Right kidney (tissue), 9 donors: ENCODE measurements around the gene PTAFR.

Experiments used
- DNase-seq: peaks from one replicate; pipeline ENCODE4 v3.0.0-alpha.2; 2016
- long read RNA-seq, 8 donors: transcript quantifications; one replicate each; lab custom pipeline, GENCODE V29; 2026

Gene PTAFR, protein sequence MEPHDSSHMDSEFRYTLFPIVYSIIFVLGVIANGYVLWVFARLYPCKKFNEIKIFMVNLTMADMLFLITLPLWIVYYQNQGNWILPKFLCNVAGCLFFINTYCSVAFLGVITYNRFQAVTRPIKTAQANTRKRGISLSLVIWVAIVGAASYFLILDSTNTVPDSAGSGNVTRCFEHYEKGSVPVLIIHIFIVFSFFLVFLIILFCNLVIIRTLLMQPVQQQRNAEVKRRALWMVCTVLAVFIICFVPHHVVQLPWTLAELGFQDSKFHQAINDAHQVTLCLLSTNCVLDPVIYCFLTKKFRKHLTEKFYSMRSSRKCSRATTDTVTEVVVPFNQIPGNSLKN
- long read RNA-seq, donor 1 = 0 reads
- long read RNA-seq, donor 2, full-length matches to known transcripts = 1 of 1 reads
- long read RNA-seq, donor 2, partial matches to known transcripts = 0 of 1 reads
- long read RNA-seq, donor 2, other reads (novel, unspliced or antisense) = 0 of 1 reads
- long read RNA-seq, donor 3 = 0 reads
- long read RNA-seq, donor 4, full-length matches to known transcripts = 2 of 2 reads
- long read RNA-seq, donor 4, partial matches to known transcripts = 0 of 2 reads
- long read RNA-seq, donor 4, other reads (novel, unspliced or antisense) = 0 of 2 reads
- long read RNA-seq, donor 5, full-length matches to known transcripts = 1 of 1 reads
- long read RNA-seq, donor 5, partial matches to known transcripts = 0 of 1 reads
- long read RNA-seq, donor 5, other reads (novel, unspliced or antisense) = 0 of 1 reads
- long read RNA-seq, donor 6, full-length matches to known transcripts = 3 of 3 reads
- long read RNA-seq, donor 6, partial matches to known transcripts = 0 of 3 reads
- long read RNA-seq, donor 6, other reads (novel, unspliced or antisense) = 0 of 3 reads
- long read RNA-seq, donor 7, full-length matches to known transcripts = 2 of 2 reads
- long read RNA-seq, donor 7, partial matches to known transcripts = 0 of 2 reads
- long read RNA-seq, donor 7, other reads (novel, unspliced or antisense) = 0 of 2 reads
- long read RNA-seq, donor 8, full-length matches to known transcripts = 3 of 3 reads
- long read RNA-seq, donor 8, partial matches to known transcripts = 0 of 3 reads
- long read RNA-seq, donor 8, other reads (novel, unspliced or antisense) = 0 of 3 reads

DNA sequence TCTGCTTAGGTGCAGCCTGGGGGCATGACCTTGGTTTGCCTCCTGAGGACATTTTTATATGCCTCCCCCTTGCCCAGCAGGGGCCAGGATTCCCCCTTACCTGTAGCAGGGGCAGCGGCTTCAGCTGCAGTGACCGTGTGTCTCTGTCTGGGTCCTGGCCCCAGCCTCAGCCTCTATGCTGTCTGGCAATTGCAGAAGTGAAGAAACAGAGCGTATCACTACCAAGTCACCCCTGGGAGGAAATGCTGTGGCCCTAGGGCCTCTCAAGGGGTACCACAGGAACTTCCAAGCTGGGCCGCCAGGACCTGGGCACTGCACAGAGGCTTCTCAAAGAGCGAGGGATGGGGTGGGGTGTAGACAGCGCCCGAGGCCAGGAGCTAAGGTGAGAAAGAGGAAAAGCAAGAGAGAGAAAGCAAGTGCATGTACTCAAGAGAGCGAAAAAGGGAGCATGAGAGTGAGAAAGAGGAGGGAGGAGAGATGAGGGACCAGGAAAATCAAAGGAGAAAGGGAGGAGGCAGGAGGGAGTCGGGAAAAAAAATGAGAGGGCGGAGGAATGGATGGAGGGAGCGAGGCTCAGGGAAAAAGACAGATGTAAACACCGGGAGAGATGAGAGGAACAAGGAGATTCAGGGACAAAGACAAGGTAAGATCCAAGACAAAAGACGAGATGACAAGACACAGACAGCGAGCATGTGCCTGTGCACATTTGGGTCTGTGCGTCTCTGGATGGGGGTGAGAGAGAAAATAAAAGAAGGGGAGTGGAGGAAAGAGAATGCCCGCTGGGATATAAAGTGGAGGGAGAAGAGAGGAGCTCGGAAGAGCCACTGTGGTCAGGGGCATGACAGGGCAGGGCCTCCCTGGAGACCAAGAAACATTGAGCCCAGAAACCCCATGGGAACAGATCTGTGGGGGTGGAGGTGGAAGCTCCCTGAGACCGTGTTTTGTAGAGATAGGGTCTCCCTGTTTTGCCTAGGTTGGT is at the start of gene PTAFR:
TSS of gene PTAFR (minus strand) at position 199 of the 979 bp plus-strand sequence. CDS start 25,669 bp downstream, outside the sequence.
- DNase-seq = no peak

DNA sequence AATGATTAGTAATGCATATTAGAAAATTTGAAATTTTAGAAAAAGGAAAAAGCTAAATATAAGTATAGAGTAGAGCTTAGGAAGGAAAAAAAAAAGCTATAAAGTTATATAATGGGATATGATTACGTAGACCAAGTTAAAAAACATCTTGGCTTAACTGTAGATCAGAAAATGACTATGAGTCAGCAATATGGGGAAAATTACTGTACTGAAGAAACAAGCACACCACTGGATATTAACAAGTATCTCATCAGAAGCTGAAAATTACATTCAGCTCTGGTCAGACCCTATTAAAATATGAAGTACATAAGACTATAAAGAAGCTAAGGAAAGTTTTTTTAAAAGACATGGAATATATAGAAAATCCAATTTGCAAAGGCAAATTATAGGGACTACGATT is 36.8 kb upstream of the PTAFR start:
- DNase-seq = no peak

DNA sequence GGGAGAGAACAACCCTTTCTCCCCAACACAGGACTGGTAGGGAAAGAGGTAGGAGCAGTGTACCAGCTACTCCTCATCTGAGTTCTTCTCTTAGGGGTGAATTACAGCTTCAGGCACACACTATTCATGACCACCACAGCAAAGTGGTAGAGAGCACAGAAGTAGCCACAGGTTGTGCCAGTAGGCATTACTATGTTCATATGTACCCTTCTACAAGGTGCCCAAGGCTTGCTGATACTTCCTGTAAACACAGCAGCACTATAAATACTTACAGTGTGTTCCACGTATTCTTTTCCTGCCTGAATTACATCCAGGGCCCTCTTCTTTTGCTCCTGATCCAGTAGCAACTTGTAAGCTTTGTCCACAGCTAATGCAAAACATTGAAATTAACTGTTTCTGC is 33.2 kb upstream of the PTAFR start:
- no peak for DNase-seq

DNA sequence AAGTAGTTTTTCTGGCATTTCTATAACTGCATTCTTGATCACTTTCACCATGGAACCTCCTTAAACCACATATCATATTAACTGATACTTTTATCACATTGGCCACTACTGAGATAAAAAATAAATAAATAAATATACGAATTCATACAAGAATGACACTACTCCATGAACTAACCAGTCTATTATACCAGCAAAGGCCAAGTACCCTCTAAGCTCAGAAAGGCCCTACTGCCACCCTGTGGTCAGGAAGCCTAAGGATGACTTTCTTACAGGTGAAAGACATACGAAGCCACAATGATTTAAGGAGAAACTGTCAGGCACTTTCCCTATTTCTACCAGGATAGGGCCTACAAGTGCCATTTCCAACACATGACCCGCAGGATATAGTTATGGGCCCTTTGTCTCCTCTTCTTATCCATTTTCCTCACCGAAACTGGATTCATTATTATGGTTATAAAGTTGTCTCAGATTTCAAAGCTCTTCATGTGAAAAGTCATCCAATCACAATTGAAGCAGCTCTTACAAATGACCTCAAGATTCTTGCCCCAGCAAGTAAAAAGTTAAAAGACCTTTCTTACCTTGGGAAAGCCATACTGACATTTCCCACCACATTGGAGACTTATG is 32.4 kb upstream of the PTAFR start:
- DNase-seq = peak; percentile 11

DNA sequence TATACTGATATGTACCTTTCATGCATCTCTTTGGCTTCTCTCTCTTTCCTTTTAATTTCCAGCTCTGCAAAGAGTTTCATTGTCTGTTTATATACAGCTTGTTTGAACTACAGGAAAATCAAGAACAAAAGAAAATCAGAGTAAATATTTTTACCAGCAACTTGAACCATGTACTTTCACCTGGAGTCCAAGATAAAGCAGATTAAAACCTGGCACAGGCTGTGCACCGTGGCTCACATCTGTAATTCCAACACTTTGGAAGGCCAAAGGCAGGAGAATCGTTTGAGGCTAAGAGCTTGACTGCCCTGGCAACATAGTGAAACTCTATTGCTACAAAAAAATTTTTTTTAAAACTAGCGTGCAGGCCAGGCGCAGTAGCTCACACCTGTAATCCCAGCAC is 28.8 kb upstream of the PTAFR start:
- DNase-seq = no peak

DNA sequence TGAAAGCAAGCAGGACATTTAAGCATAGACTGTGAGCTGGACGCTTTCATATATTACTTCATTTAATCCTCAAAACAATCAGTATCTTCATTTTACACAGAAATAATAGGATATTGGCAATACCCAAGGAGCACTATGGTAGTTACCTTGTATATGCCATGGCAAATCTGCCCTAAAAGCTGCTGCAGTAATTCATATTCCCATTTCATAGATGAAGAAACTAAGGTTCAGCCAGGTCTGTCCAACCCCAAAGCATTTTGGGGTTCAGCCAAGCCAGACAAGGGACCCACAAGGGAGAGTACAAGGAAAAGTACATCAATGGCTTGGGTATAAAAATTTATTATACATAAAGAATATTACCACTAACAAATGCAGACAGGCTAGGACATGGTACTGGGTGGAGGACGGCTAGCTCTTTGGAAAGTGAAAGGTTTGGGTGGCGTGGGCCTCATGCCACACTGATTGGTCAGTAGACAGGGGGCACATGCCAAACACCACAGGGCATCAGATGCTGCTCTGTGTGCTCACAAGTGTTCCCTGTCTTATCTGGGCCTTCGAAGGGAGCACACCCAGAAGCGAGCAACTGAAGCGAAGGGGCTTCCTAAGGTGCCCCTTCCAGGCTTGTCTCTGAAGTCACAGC is 23.9 kb upstream of the PTAFR start:
- no peak for DNase-seq

DNA sequence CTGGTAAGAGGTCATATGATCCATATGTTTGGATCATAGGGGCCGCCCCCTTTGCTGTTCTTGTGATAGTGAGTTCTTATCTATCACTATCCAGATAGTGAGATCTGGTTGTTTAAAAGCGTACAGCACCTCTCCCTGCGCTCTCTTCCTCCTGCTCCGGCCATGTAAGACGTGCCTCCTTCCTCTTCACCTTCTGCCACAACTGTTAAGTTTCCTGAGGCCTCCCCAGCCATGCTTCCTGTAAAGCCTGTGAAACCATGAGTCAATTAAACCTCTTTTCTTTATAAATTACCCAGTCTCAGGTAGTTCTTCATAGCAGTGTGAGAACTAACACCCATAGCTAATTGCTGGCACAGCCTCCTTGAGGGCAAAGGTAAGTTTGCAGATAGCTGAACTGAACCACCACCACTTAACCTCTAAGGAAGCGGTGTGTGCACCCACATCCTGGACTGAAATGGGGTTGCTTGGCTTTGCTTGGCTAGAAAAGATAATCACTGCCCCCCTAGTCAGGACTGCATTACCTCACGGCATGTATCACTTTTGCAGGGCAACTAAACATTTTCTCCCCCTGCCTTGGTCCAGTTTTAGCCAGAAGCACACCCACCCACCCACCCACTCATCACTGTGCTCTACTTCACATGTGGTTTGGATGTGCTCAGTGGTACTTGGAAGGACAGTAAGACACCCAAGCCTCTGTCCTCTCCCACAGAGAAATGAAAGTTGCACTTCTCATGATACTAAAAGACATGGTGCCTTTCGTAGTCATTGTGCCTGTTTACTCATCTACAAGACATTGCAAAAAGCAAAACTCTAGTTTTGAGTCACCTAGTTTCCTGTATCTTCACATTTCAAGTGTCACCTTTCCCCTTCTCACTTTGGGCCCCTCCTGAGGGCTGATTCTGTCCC is 23.1 kb upstream of the PTAFR start:
- DNase-seq = no peak

DNA sequence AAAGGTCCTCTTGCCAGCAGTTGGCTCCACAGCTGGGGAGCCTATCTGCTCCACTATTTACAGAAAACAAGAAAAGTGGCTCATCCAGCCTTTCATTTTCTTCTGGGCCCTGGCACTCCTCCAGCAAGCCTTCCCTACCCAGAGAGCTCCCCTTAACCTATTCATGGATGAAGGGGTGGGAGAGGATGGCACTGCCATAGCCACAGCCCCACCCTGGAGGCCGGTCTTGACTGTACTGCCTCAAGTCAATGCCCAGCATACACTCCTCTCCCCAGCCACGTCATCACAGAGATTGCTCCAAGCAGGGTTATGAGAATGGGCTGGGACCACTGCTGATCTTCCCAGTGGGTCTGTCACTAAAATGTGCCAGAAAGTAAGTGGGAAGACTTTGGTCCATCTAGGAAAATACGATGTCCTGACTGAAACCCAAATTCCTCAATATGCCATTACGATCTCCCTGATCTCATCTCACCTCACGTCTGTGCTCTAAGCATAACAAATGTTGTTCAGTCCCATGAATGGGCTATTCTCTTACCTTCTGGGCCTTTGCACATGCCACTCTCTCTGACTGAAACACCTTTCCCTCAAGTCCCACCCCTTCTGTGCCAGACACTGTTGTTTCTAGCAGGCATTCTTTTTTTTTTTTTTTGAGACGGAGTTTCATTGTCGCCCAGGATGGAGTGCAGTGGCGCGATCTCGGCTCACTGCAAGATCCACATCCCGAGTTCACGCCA is 21.4 kb upstream of the PTAFR start:
- DNase-seq = no peak

DNA sequence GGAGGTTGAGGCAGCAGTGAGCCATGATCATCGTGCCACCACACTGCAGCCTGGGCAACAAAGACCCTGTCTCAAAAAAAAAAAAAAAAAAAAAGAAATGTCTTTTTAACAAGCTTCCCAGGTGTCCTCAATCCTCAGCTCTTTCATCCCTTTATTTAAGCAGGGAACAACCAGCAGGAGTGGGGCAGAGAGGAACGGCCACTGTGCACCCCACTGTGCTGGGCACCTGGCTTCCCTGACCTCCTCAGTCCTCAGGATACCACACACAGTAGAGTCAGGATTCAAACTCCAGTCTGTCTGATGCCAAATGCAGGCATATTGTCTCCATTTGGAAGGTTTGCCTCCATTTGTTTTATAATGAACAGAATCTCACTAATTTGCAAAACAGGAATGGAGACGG is 19.8 kb upstream of the PTAFR start:
- DNase-seq = no peak

DNA sequence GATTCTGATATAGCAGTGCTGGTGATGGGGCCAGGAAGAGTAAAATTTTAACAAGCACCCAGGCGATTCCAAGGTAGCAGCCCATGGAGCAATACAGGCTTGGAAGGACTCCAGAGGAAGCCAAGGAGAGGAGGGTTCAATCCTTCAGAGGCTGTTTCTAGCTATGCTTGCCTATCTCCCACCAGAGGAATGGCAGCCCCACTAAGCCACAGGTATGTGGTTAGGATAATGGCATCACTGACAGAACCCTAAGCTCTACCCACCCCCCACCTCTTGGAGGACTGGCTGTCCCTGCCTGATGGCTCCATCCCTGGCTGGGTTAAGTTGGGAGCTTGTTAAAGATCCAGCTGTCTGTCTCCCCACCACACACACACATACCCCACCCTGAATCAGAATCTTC is 19.3 kb upstream of the PTAFR start:
- DNase-seq = no peak

DNA sequence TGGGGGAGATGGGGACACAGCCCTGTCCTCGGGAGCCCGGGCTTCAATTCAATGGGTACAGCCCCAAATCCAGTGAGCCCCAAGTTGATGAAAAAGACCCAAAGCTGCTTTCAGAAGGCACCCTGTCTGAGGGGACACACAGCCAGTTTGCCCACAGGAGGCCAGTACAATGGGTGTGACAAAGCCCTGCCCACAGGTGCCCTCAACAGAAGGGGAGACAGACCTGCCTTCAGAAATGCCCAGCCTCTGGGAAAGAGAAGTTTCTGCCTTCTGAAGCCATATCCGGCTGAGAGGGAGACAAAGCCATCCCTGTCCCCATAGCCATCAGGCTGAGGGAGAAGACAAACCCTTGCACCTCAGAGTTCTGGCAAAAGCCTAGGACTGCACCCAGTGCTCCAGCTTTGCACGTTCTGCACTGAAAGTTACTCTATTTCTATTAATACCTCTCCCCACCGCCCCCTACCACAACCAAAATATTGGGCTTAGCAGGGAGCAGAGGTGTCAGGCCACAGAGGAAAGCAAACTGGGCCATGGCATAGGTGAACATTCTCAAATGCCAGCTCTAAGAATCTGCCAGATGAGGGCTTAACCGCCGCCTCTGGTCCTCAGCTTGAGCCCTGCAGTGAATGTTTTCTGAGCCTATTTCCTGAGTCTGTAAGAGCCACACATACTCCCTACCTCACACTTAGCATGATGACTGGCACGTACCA is 18.0 kb upstream of the PTAFR start:
- DNase-seq = no peak

DNA sequence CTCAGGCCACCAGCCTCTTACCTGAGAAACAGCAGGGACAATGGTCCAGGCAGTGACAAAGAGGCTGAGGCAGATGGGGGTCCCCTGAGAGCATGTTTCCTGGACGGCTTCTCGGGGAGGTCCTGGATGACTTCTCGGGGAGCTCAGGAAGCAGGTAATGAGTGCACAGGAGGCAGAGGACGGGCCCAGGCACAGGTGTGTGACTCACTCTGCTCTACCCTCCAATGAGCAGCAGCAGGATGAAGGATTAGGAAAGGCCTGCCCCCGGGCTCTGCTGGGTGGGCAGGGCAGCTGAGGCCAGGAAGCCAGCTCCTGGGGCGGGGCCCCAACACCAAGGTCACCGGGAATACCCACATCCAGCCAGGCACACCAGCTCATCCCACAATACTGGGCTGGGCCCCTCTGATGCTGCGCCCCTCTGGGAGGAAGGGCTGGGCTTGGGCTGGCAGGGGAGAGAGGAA is 17.2 kb upstream of the PTAFR start:
- DNase-seq = no peak

DNA sequence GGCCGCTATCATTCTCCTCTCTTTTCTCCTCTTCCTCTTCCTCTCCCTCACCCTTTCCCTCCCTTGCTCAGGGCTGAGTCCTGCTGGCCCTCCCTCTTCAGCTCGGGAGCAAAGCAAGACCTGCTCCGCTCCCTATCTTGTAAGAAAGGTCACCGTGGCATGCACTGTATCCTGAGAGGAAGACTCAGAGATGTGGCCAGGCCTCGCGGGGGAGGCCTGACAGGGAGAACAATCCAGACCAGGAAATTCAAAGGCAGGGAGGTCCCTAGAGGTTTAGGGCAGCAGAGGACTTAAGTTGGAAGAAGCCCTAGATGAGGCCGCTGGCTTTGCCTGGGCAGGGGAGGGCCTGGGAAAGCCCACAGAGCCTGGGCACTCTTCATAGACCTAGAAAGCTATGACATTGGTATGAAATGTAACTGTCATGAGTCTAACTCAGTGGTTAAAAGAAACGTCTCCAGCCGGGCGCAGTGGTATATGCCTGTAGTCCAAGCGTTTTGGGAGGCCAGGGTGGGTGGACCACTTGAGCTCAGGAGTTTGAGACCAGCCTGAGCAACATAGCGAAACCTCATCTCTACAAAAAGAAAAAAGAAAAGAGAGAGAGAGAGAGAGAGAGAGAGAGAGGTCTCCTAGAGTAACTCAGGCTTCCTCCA is 14.6 kb upstream of the PTAFR start:
- no peak for DNase-seq

DNA sequence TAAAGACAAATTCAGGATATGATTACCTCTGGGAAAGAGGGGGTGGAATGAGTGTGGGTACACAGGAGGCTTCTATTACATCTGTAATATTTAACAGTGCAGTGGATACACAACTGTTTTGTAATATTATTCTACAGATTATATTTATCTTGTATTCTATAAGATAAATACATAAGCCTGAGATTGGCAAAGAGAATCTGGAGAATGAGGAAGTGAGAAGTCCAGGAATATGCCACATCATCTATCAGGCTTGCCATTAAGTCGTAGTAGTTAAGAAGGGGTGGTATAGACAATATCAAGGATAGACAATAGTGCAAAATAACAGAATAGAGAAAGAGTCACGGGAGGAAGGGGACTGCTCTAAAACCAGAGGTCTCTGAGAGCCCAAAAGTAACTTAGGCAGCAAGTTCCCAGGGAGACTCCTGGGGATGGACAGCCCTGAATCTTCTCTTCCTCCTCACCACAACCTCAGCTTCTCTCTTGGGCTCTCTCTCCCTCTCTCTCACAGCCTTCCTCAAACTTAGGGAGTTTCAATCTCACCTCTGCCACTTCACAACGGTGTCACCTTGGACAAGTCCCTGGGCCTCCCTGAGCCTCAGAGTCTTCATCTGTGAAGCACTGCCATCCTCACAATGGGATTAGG is 14.0 kb upstream of the PTAFR start:
- DNase-seq = no peak

DNA sequence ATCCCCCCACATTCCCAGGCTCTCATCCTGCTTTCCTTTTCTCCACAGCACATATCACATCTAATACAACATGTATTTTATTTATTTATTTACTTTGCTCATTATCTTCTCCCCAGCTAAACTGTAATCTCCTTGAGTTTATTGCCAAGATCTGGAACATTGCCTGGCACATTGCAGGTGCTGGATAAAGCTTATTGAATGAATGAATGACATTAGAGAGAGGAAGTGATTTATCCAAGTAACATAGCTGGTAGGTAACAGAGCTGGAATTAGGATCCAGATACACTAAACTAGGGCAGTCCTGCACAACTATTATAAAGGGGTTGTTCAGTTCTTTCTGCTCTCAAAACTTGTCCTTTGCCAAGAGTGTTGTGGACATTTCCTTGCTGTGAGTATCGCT is 8.6 kb upstream of the PTAFR start:
- no peak for DNase-seq

DNA sequence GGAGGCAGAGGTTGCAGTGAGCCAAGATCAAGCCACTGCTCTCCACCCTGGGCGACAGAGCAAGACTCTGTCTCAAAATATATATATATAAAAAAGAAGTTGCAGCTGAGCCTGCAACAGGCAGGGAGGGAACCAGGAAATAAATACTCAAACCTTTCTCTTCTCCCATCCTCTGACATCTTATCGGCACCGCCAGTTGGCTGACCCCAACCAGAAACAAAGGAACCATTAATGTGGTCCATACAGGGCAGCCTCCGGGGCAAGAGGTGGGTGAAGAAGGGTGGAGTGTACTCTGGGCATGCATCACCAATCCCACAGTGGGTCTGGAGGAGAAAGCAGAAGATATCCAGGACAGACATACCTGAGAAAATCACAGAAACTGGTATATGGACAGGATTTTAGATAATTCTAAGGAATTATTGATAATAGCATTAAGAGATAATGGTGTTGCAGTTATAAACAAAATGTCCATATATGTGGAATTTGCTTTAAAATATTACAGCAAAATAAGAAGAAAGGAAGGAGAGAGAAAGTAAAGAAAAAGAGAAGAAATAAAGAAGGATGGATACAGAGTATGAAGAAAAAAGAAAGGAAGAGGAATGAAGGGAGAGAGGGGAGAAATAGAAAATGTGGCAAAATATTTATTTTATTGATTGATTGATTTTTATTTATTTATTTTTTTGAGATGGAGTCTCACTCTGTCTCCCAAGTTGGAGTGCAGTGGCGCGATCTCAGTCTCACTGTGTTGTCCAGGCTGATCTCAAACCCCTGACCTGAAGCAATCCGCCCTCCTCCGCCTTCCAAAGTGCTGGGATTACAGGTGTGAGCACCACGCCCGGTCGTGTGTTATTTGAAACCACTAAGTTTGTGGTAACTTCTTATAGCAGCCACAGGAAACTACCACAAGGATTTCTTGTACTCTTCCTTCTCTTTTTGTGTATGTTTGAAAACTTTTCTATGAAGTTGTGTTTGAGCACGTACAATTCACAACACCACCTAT is 4.1 kb upstream of the PTAFR start:
- no peak for DNase-seq
